HepG2 (cell line): ENCODE data around the gene FAT1. TPM values are rescaled to one million over a fixed set of nuclear protein-coding genes. Genes with fewer than 3 reads are reported as not detected.

Source experiments
- ARID3A ChIP-seq: IDR thresholded peaks from 2 replicates; pipeline ENCODE4 v1.6.1; 2012; ENCODE audit warnings: low read depth, low read length, improper control_type of control experiment
- HDAC1 ChIP-seq: sonication (generic); formaldehyde crosslinking; IDR thresholded peaks from 2 replicates; pipeline ENCODE4 v1.5.1; 2020; ENCODE audit warnings: mild to moderate bottlenecking, missing genetic modification reagents
- KLF12 ChIP-seq: sonication (generic); formaldehyde crosslinking; IDR thresholded peaks from 2 replicates; pipeline ENCODE4 v1.4.0; 2020; ENCODE audit warnings: missing genetic modification reagents, borderline replicate concordance
- MTERF4 ChIP-seq: sonication (generic); formaldehyde crosslinking; IDR thresholded peaks from 2 replicates; pipeline ENCODE4 v1.8.0; 2023; ENCODE audit warnings: mild to moderate bottlenecking, missing genetic modification reagents
- NR2F1 ChIP-seq, 2 experiments: fragments of 450-650 bp in 1 of 2; formaldehyde crosslinking in 1 of 2; IDR thresholded peaks; 2 replicates each; pipeline versions ENCODE4 v1.5.0 to v1.6.1; 2016 to 2020; ENCODE audit warnings: mild to moderate bottlenecking in 1 of 2, missing compliant biosample characterization in 1 of 2, missing genetic modification reagents in 1 of 2, moderate library complexity in 1 of 2
- RCOR2 ChIP-seq: IDR thresholded peaks from 2 replicates; pipeline ENCODE4 v1.6.1; 2016; ENCODE audit warnings: missing biosample characterization, missing genetic modification reagents
- ZBTB20 ChIP-seq: sonication (generic); formaldehyde crosslinking; IDR thresholded peaks from 2 replicates; pipeline ENCODE4 v1.8.1; 2023; ENCODE audit warnings: missing genetic modification reagents, low read depth, mild to moderate bottlenecking, borderline replicate concordance
- ZFP36 ChIP-seq: fragments of 150-350 bp; IDR thresholded peaks from 2 replicates; pipeline ENCODE4 v1.6.1; 2018; ENCODE audit warnings: borderline replicate concordance, low read length, low read depth; ENCODE audit not compliant: partially characterized antibody
- ZFP82 ChIP-seq: sonication (generic); formaldehyde crosslinking; IDR thresholded peaks from 2 replicates; pipeline ENCODE4 v1.5.1; 2020; ENCODE audit warnings: mild to moderate bottlenecking, missing genetic modification reagents, borderline replicate concordance
- ZHX2 ChIP-seq, 2 experiments: sonication (generic) in 1 of 2; formaldehyde crosslinking in 1 of 2; IDR thresholded peaks; 2 replicates each; pipeline versions ENCODE4 v1.6.1 to v1.9.0; 2014 to 2022; ENCODE audit warnings: antibody characterized with exemption in 1 of 2, borderline replicate concordance in 1 of 2, inconsistent platforms in 1 of 2, low read depth in 1 of 2, missing genetic modification reagents in 1 of 2
- ZNF224 ChIP-seq: sonication (generic); formaldehyde crosslinking; IDR thresholded peaks from 2 replicates; pipeline ENCODE4 v1.5.0; 2020; ENCODE audit warnings: mild to moderate bottlenecking, missing genetic modification reagents
- ZNF547 ChIP-seq: sonication (generic); formaldehyde crosslinking; IDR thresholded peaks from 2 replicates; pipeline ENCODE4 v1.5.1; 2020; ENCODE audit warnings: mild to moderate bottlenecking, missing genetic modification reagents
- ZNF83 ChIP-seq: sonication (generic); formaldehyde crosslinking; IDR thresholded peaks from 2 replicates; pipeline ENCODE4 v1.4.0; 2020; ENCODE audit warnings: missing genetic modification reagents, mild to moderate bottlenecking, borderline replicate concordance
- polyA plus RNA-seq, 8 experiments: library from polyadenylated mRNA; depleted of rRNA in 3 of 8; stranded (reverse) in 7 of 8; unstranded in 1 of 8; fragments of >200 nt; fragmentation: Illumina TruSeq in 4 of 8; extraction: Trizol in 4 of 8; gene quantifications; 2 replicates each; pipeline versions ENCODE4 v1.2.1 to v1.2.3, GENCODE V29; 2011 to 2016; ENCODE audit warnings: low read depth in 4 of 8, missing spikeins in 1 of 8, mixed read lengths in 1 of 8; ENCODE audit not compliant: insufficient read depth in 1 of 8
- total RNA-seq, 5 experiments: library from RNA; depleted of rRNA; stranded (reverse); fragments of >200 nt; fragmentation: Illumina TruSeq; extraction: Trizol; gene quantifications; 2 replicates each; pipeline ENCODE4 v1.2.3, GENCODE V29; 2016; ENCODE audit warnings: low read depth in 1 of 5
- TF ChIP-seq, protein P1 (sequence below): sonication (generic); formaldehyde crosslinking; IDR thresholded peaks from 2 replicates; pipeline ENCODE4 v1.5.0; 2020; ENCODE audit warnings: mild to moderate bottlenecking, missing genetic modification reagents
- TF ChIP-seq, protein P2 (sequence below): sonication (generic); formaldehyde crosslinking; IDR thresholded peaks from 2 replicates; pipeline ENCODE4 v1.5.0; 2020; ENCODE audit warnings: missing genetic modification reagents

Gene FAT1
- total and polyA plus RNA-seq, 2 of the 13 experiments (the other 11 are each of a cell fraction or from before 2014, with no cell fraction given) = 185 to 216 TPM

DNA sequence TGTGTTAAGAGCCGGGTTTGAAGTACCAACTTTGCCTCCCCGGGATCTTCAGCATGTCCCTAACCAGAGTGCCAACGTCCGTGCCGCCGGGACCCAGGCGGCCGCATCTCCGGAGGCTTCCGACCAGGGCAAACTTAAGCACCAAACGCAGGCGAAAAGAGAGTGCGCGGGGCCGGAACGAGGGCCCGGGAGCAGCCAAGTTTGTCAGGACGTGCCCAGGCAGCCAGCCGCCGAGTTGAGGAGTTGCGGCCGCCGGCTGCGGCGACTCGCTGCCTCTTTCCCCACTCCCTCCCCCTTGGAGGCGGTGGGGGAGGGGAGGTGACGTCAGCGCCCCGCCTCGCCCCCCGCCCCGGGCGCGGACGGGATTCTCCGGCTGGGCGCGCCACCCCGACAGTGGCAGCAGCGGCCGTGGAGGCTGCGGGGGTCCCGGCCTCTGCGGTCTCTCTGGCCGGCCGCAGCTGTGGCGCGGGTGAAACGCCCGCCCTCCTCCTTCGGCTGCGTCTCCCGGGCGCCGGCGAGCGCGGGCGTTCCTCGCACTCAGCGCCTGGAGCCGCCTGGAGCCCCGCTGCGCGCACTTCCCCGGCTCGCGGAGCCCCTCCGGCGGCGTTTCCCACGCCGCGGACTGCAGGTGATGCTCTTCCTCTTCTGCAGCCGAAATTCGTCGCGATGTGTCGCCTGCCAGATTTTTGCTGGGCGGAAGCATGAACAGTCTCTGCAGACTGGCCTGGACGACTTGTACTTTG is 2.9 kb upstream of the FAT1 start (continued):
- no peak for TF ChIP-seq RCOR2 (CRISPR knock-in tag)
- TF ChIP-seq HDAC1 (CRISPR knock-in tag) = peak; percentile 65
- no peak for TF ChIP-seq ZFP36
- peak; percentile 62; the same call in 1 of the 2 replicates for TF ChIP-seq ZBTB20 (CRISPR knock-in tag)
- TF ChIP-seq ZFP82 = peak; percentile 97
- no peak for TF ChIP-seq NR2F1 (CRISPR knock-in tag; IDR thresholded peaks at IDR 0.05)
- TF ChIP-seq, protein P1, sequence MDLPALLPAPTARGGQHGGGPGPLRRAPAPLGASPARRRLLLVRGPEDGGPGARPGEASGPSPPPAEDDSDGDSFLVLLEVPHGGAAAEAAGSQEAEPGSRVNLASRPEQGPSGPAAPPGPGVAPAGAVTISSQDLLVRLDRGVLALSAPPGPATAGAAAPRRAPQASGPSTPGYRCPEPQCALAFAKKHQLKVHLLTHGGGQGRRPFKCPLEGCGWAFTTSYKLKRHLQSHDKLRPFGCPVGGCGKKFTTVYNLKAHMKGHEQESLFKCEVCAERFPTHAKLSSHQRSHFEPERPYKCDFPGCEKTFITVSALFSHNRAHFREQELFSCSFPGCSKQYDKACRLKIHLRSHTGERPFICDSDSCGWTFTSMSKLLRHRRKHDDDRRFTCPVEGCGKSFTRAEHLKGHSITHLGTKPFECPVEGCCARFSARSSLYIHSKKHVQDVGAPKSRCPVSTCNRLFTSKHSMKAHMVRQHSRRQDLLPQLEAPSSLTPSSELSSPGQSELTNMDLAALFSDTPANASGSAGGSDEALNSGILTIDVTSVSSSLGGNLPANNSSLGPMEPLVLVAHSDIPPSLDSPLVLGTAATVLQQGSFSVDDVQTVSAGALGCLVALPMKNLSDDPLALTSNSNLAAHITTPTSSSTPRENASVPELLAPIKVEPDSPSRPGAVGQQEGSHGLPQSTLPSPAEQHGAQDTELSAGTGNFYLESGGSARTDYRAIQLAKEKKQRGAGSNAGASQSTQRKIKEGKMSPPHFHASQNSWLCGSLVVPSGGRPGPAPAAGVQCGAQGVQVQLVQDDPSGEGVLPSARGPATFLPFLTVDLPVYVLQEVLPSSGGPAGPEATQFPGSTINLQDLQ (CRISPR knock-in tag) = no peak
- TF ChIP-seq, protein P2, sequence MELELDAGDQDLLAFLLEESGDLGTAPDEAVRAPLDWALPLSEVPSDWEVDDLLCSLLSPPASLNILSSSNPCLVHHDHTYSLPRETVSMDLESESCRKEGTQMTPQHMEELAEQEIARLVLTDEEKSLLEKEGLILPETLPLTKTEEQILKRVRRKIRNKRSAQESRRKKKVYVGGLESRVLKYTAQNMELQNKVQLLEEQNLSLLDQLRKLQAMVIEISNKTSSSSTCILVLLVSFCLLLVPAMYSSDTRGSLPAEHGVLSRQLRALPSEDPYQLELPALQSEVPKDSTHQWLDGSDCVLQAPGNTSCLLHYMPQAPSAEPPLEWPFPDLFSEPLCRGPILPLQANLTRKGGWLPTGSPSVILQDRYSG (CRISPR knock-in tag) = no peak
- TF ChIP-seq ZNF83 (CRISPR knock-in tag) = no peak
- no peak for TF ChIP-seq ARID3A
- TF ChIP-seq MTERF4 (CRISPR knock-in tag) = 0 out of 2 replicates have a peak, but pooled peaks have one; percentile 54
- TF ChIP-seq ZNF224 = no peak
- peak; percentile 18; the same call in 1 of the 2 replicates for TF ChIP-seq ZHX2 (IDR thresholded peaks at IDR 0.05; ENCODE audit: low read depth)
- TF ChIP-seq ZHX2 (CRISPR knock-in tag; IDR thresholded peaks at IDR 0.05; ENCODE audit: borderline replicate concordance) = no peak
- peak; percentile 73; the same call in 1 of the 2 replicates for TF ChIP-seq ZNF547 (CRISPR knock-in tag)
- TF ChIP-seq KLF12 = peak; percentile 42; the same call in 1 of the 2 replicates
